Endothelial cell (in vitro differentiated cells): ENCODE results near the gene DISC1. TPM values are rescaled to one million over a fixed set of nuclear protein-coding genes. Genes with fewer than 3 reads are reported as not detected.

Experiments used
- DNase-seq: peaks from one replicate; pipeline ENCODE4 v3.0.0; 2021; ENCODE audit warnings: low spot score
- H3K27ac Mint-ChIP-seq: one replicate; pipeline ENCODE4 v1.8.0; 2021; ENCODE audit warnings: mixed read lengths, inconsistent platforms; ENCODE audit not compliant: unreplicated experiment
- H3K27me3 Mint-ChIP-seq: one replicate; pipeline ENCODE4 v1.8.0; 2021; ENCODE audit warnings: mild to moderate bottlenecking, moderate library complexity, mixed read lengths, inconsistent platforms; ENCODE audit not compliant: unreplicated experiment
- H3K36me3 Mint-ChIP-seq: one replicate; pipeline ENCODE4 v1.8.0; 2021; ENCODE audit warnings: mild to moderate bottlenecking, low read depth, mixed read lengths, inconsistent platforms; ENCODE audit not compliant: unreplicated experiment
- H3K4me1 Mint-ChIP-seq: one replicate; pipeline ENCODE4 v1.8.0; 2021; ENCODE audit warnings: mild to moderate bottlenecking, mixed read lengths, inconsistent platforms; ENCODE audit not compliant: unreplicated experiment
- H3K4me3 Mint-ChIP-seq: one replicate; pipeline ENCODE4 v1.8.0; 2021; ENCODE audit warnings: mild to moderate bottlenecking, mixed read lengths, inconsistent platforms; ENCODE audit not compliant: unreplicated experiment
- H3K9me3 Mint-ChIP-seq: one replicate; pipeline ENCODE4 v1.8.0; 2021; ENCODE audit warnings: mixed read lengths, inconsistent platforms; ENCODE audit not compliant: unreplicated experiment
- total RNA-seq: library from RNA; stranded (reverse); fragmentation: NEBNext Ultra II Directional; extraction: Animal tissue kit (Norgen Biotek cat#: 25700); gene quantifications from one replicate; pipeline ENCODE4 v1.2.1, GENCODE V29; 2021; ENCODE audit not compliant: unreplicated experiment
- TF ChIP-seq, protein P1 (sequence below): fragments of 200-600 bp; sonication (generic); IDR thresholded peaks from one replicate; pipeline ENCODE4 v1.5.0; 2021; ENCODE audit warnings: antibody characterized with exemption; ENCODE audit not compliant: unreplicated experiment

The DISC1 gene
- total RNA-seq, 1 donor from 2014 or later = 82.5 TPM

DNA sequence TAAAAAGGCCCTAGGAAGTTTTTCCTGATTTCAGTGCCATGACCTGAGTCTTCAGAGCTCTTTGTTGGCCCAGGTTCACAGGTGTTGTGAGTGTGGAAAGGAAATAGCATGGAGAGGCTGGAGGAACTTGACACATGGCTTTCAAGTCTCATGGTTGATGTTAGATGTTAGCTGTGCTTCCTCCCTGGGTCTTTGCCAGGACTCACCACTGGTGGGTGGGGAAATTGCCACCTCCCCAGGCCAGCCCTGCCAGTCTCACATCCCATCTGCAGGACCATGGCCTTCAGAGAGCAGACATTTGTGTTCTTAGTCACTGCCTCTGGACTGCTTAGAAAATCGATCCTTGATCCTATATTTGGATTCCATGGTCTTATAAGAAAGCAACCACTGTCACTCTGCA, 383.2 kb downstream of the DISC1 start:
- peaks cover 41% of the 10 kb centered on the region for H3K4me1 Mint-ChIP-seq

DNA sequence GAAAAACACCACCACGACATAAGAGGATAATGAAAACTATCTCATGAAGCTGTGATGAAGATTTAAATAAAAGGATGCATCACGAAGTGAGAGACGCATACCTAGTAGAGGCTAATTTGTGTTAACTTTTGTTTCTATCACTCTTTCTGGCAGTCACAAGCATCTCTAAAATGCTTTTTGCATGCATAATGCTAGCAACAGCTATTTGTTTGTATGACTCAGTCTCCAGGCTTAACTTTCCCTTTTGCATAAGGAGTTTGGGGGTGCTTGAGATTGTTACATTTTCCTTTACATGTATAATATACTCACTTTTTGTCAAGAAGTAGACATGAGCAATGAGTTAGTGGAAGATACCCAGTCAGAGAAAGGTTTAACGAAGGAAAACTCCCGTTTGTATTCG, 385.4 kb downstream of the DISC1 start:
- TF ChIP-seq, protein P1, sequence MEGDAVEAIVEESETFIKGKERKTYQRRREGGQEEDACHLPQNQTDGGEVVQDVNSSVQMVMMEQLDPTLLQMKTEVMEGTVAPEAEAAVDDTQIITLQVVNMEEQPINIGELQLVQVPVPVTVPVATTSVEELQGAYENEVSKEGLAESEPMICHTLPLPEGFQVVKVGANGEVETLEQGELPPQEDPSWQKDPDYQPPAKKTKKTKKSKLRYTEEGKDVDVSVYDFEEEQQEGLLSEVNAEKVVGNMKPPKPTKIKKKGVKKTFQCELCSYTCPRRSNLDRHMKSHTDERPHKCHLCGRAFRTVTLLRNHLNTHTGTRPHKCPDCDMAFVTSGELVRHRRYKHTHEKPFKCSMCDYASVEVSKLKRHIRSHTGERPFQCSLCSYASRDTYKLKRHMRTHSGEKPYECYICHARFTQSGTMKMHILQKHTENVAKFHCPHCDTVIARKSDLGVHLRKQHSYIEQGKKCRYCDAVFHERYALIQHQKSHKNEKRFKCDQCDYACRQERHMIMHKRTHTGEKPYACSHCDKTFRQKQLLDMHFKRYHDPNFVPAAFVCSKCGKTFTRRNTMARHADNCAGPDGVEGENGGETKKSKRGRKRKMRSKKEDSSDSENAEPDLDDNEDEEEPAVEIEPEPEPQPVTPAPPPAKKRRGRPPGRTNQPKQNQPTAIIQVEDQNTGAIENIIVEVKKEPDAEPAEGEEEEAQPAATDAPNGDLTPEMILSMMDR = no peak
- Mint-ChIP-seq H3K9me3 (no peaks in the 10 kb centered on the region), H3K27ac (no peak overlapping the region), H3K36me3 (peaks cover 10% of the 10 kb centered on the region), H3K27me3 (peaks cover 5% of the 10 kb centered on the region), H3K4me3 (no peak overlapping the region), H3K4me1 (peaks cover 46% of the 10 kb centered on the region)
- DNase-seq = no peak

More for the DNA sequence above, 383.2 kb downstream of the DISC1 start:
- DNase-seq = no peak
- TF ChIP-seq, protein P1 = no peak
- peaks cover 2% of the 10 kb centered on the region for H3K27me3 Mint-ChIP-seq
- H3K4me3 Mint-ChIP-seq = no peak overlapping the region
- no peaks in the 10 kb centered on the region for H3K9me3 Mint-ChIP-seq
- H3K27ac Mint-ChIP-seq = no peak overlapping the region
- H3K36me3 Mint-ChIP-seq = peaks cover 6% of the 10 kb centered on the region

DNA sequence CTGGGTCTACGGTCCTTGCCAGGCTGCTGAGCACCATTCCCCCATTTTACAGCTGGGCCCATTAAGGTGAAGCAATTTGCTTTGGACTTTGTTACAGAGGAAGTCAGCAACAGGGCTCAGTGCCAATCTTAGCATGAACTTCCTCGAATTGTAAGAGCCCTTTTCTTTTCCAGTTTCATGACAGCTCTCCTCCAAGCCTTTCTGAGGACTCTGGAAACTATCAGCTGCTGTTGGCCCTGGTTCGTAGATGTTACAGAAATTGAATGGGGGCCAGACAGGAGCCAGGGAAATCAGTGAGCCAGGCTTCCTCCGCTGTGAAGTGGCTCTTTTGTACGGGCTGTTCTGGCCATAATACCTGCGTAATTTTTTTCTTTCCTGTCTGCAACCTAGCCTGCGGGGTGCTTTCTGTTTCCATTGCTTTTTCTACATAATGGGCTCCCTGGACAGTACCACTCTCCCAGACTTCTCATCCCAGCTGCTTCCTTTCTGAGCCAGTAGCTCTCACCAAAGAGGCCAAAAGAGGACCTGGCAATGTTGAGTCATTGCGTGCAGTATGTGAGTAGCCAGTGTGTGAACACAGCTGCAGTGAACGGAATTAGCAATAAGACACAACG, 386.3 kb downstream of the DISC1 start:
- H3K27ac Mint-ChIP-seq = peak overlapping the region; percentile 10
- peaks cover 46% of the 10 kb centered on the region for H3K4me1 Mint-ChIP-seq
- peaks cover 10% of the 10 kb centered on the region for H3K36me3 Mint-ChIP-seq
- TF ChIP-seq, protein P1 = no peak
- H3K4me3 Mint-ChIP-seq = no peak overlapping the region
- no peaks in the 10 kb centered on the region for H3K9me3 Mint-ChIP-seq
- H3K27me3 Mint-ChIP-seq = peaks cover 7% of the 10 kb centered on the region
- DNase-seq = no peak

DNA sequence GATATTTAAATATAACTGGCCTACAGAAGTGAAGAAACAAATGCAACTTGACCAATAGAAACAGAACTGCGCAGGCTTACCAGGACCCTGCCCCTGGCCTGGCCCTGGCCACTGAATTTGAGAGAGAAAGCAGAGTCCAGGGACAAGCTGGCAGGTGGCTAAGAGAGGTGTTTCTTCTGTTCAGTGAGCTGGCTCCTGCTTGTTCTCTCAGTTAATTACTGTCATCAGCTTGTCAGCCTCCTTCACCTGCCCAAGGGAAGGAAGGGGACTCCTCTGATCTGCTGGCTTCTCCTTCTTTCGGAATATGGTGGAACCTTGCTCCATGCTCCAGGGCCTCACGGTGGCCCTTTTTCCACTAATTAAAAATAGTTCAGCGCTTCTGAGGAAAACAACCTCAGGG, 388.4 kb downstream of the DISC1 start:
- TF ChIP-seq, protein P1 = no peak
- Mint-ChIP-seq H3K4me3 (no peak overlapping the region), H3K36me3 (peaks cover 16% of the 10 kb centered on the region), H3K27me3 (peaks cover 5% of the 10 kb centered on the region), H3K9me3 (no peaks in the 10 kb centered on the region), H3K27ac (no peak overlapping the region), H3K4me1 (peaks cover 46% of the 10 kb centered on the region)
- no peak for DNase-seq

DNA sequence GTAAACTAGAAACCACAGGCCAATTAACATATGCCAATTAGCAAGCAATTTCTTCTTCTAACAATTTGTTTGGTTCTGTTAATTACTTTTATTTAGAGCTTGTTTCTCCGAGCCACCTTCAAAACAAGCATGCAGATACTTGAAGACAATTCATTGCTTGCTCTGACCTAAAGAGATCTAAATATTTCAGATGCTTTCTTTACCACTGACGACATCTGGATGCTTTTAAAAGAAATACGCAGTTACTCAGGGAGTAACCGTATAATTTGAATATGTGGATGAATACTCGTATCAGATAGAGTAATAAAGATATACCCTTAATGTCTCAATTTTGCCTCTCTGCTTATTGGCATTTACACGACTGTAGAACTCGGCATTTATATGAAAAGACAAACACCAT, 390.0 kb downstream of the DISC1 start:
- no peak overlapping the region for H3K4me3 Mint-ChIP-seq
- H3K36me3 Mint-ChIP-seq = peaks cover 16% of the 10 kb centered on the region
- DNase-seq = no peak
- no peaks in the 10 kb centered on the region for H3K9me3 Mint-ChIP-seq
- no peak overlapping the region for H3K27ac Mint-ChIP-seq
- H3K4me1 Mint-ChIP-seq = peaks cover 35% of the 10 kb centered on the region
- H3K27me3 Mint-ChIP-seq = peaks cover 5% of the 10 kb centered on the region
- TF ChIP-seq, protein P1 = no peak
